ENCODE results near the gene TAF4B. TPM values are rescaled to one million over a fixed set of nuclear protein-coding genes. Genes with fewer than 3 reads are reported as not detected.
A peak's percentile ranks its signal among the peaks of the same experiment; 100 is the strongest.

The TAF4B gene
- total and polyA plus RNA-seq, 10 of the 15 experiments (the other 5 are each of a cell fraction or from before 2014, with no cell fraction given), result 2.3 to 15.0 (median 12.2) TPM

- ChIA-PET POLR2A (no interaction called here), RAD21 (ENCODE audit: unreplicated experiment) (interaction anchor here (0.7 to 3.9 kb wide), 35 partner anchors 10 to 1936 kb away, joined by 3 to 28 read pairs (median 4); partner anchors contain the start of gene KCTD1), CTCF (interaction anchor here (0.5 to 3.6 kb wide), 95 partner anchors 9 to 721 kb away, joined by 3 to 37 read pairs (median 4); partner anchors contain the start of gene KCTD1), SMC1A (ENCODE audit: uncharacterized antibody, unreplicated experiment) (interaction anchor here (0.6 to 3.6 kb wide), 41 partner anchors 8 to 364 kb away, joined by 3 to 22 read pairs (median 4); partner anchors contain the start of gene KCTD1)
- no TSS peak for BruUV-seq (replicated peaks)
- no peaks in the 10 kb centered on the region; the same call in 2 of the 3 replicates for H3K9me3 ChIP-seq (replicated peaks; ENCODE audit: control insufficient read depth, insufficient read depth, low read length)
- no peaks in the 10 kb centered on the region for H3K79me2 ChIP-seq (ENCODE audit: control insufficient read depth, insufficient read depth, low read length)
- no peak overlapping the region for H3K9ac ChIP-seq (ENCODE audit: control insufficient read depth, insufficient read depth, low read length)
- H3K4me3 ChIP-seq, result no peak overlapping the region
- H2AFZ ChIP-seq (ENCODE audit: control insufficient read depth, low read depth, low read length), result no peak overlapping the region; the same call in 1 of the 2 replicates
- H3K4me1 ChIP-seq (ENCODE audit: control insufficient read depth, insufficient read depth, low read length), result 0 out of 2 replicates have a peak, but pooled peaks cover 3% of the 10 kb centered on the region
- ATAC-seq, result peak; percentile 96
- no peak for TF ChIP-seq NR2C1 (IDR thresholded peaks at IDR 0.05)
- no peak for TF ChIP-seq RUNX3 (IDR thresholded peaks at IDR 0.05; ENCODE audit: low read length)
- 0 out of 2 replicates have a peak, but pooled peaks have one; percentile 9 for TF ChIP-seq YY1 (IDR thresholded peaks at IDR 0.05; ENCODE audit: low read depth, low read length)
- TF ChIP-seq RAD21 (IDR thresholded peaks at IDR 0.05; ENCODE audit: insufficient read depth, low read depth, low read length), result peak; percentile 77
- peak; percentile 69; the same call in 1 of the 2 replicates for TF ChIP-seq SMC3 (IDR thresholded peaks at IDR 0.05; ENCODE audit: borderline replicate concordance, low read length)
- peak; percentile 62 to 76 (median 62) for TF ChIP-seq CTCF (IDR thresholded peaks at IDR 0.05 in 2 of 3, conservative IDR thresholded peaks at IDR 0.05 in 1 of 3; ENCODE audit: control insufficient read depth in 2 of 3, extremely low read depth in 1 of 3, insufficient read depth in 1 of 3, low read depth in 3 of 3, low read length in 3 of 3)
- TF ChIP-seq CUX1 (IDR thresholded peaks at IDR 0.05; ENCODE audit: insufficient replicate concordance, low read depth, low read length), result no peak
- TF ChIP-seq PRDM15 (CRISPR knock-in tag; IDR thresholded peaks at IDR 0.05), result no peak
- intact Hi-C loops (cut with micrococcal nuclease; ENCODE audit: unreplicated experiment) (loop anchor here (1.0 to 10.0 kb wide), 5 partner anchors 76 to 391 kb away; partner anchors contain the start of gene KCTD1), in situ Hi-C loops (cut with MboI) (no loop called here)
- DNase-seq (ENCODE audit: low read depth, low spot score), result peak; percentile 15
- FAIRE-seq, result peak; percentile 81
- H3K36me3 ChIP-seq (ENCODE audit: control insufficient read depth in 2 of 2, insufficient read depth in 2 of 2, low read length in 1 of 2), result no peaks in the 10 kb centered on the region
- H3K27ac ChIP-seq (ENCODE audit: control insufficient read depth, insufficient read depth), result no peak overlapping the region
- H3K27me3 ChIP-seq (replicated peaks in 1 of 2; ENCODE audit: control insufficient read depth in 2 of 2, insufficient read depth in 2 of 2, low read length in 1 of 2), result no peaks in the 10 kb centered on the region
- no peaks in the 10 kb centered on the region for H4K20me1 ChIP-seq (ENCODE audit: control insufficient read depth, insufficient read depth)
- no peak overlapping the region for H3K4me2 ChIP-seq (ENCODE audit: control insufficient read depth, insufficient read depth)
- 50% methylated on average over 2 of the region's 2 CpGs for WGBS (ENCODE audit: insufficient coverage, insufficient replicate concordance, low lambda C conversion rate, missing lambda C conversion rate)
These were observed 157.4 kb downstream of the TAF4B start for GRCh38 chr18:26383454-26384270.

Measured in GM12878 (cell line).